OCI-LY7 (cell line): ENCODE measurements around the gene ERCC5. TPM values are rescaled to one million over a fixed set of nuclear protein-coding genes. Genes with fewer than 3 reads are reported as not detected.
A peak's percentile ranks its signal among the peaks of the same experiment; 100 is the strongest.

Experiments used
- Bru-seq: library from RNA; stranded (reverse); fragments of 400-500 nt; gene quantifications from one replicate; lab custom pipeline; 2021; lab: Mats Ljungman, UMichigan
- BruChase-seq, 2 experiments: library from RNA; stranded (reverse); fragments of 400-500 nt; gene quantifications; one replicate each; lab custom pipeline; 2021; lab: Mats Ljungman, UMichigan
- BruUV-seq: library from RNA; stranded (reverse); fragments of 400-500 nt; replicated peaks from 2 replicates; lab custom pipeline; 2021; lab: Mats Ljungman, UMichigan
- CTCF ChIA-PET: fragments of 300-600 bp; sonication (Branson Sonifier 250); formaldehyde crosslinking; loops from one replicate; lab custom pipeline; 2022; ENCODE audit warnings: antibody characterized with exemption; ENCODE audit not compliant: unreplicated experiment; lab: Charles Lee
- POLR2A ChIA-PET: fragments of 300-600 bp; sonication (Branson Sonifier 250); formaldehyde crosslinking; loops from one replicate; lab custom pipeline; 2022; ENCODE audit warnings: antibody characterized with exemption; lab: Charles Lee
- DNase-seq: peaks from one replicate; pipeline ENCODE4 v3.0.0-alpha.2; 2015; ENCODE audit warnings: low spot score
- H2AFZ ChIP-seq: fragments of 200-600 bp; sonication (generic), shearing (Covaris generic); 2 replicates; pipeline ENCODE4 v1.6.1; 2014; ENCODE audit warnings: mild to moderate bottlenecking, antibody characterized with exemption, low read length, moderate library complexity
- H3K27ac ChIP-seq: fragments of 200-600 bp; sonication (generic); 2 replicates; pipeline ENCODE4 v1.5.1; 2014; ENCODE audit warnings: mixed run types, low read depth, mild to moderate bottlenecking, moderate library complexity, low read length, inconsistent platforms; ENCODE audit not compliant: poor library complexity, severe bottlenecking
- H3K36me3 ChIP-seq: fragments of 200-600 bp; sonication (generic); 2 replicates; pipeline ENCODE4 v1.6.1; 2014; ENCODE audit warnings: mild to moderate bottlenecking, antibody characterized with exemption, low read length, moderate library complexity, mixed read lengths; ENCODE audit not compliant: insufficient read depth
- H3K4me1 ChIP-seq: fragments of 200-600 bp; sonication (generic); 2 replicates; pipeline ENCODE4 v1.5.1; 2014; ENCODE audit warnings: mild to moderate bottlenecking, low read length; ENCODE audit not compliant: insufficient read depth, poor library complexity, severe bottlenecking
- H3K4me2 ChIP-seq: fragments of 200-600 bp; sonication (generic); 2 replicates; pipeline ENCODE4 v1.6.1; 2014; ENCODE audit warnings: mild to moderate bottlenecking, low read length
- H3K4me3 ChIP-seq: fragments of 200-600 bp; sonication (generic); 2 replicates; pipeline ENCODE4 v1.5.1; 2014; ENCODE audit warnings: mild to moderate bottlenecking, low read depth, low read length; ENCODE audit not compliant: poor library complexity, severe bottlenecking
- H3K79me2 ChIP-seq: fragments of 200-600 bp; sonication (generic); 2 replicates; pipeline ENCODE4 v1.6.1; 2016; ENCODE audit warnings: low read depth, mild to moderate bottlenecking, low read length, moderate library complexity, mixed read lengths; ENCODE audit not compliant: insufficient read depth
- H3K9me2 ChIP-seq: fragments of 200-600 bp; sonication (generic); 2 replicates; pipeline ENCODE4 v1.6.1; 2016; ENCODE audit warnings: mild to moderate bottlenecking, low read length, mixed read lengths; ENCODE audit not compliant: insufficient read depth
- H3K9me3 ChIP-seq: fragments of 200-600 bp; sonication (generic); 2 replicates; pipeline ENCODE4 v1.6.1; 2014; ENCODE audit warnings: mild to moderate bottlenecking, mixed run types, low read length, mixed read lengths
- H4K20me1 ChIP-seq: fragments of 200-600 bp; sonication (generic); 2 replicates; pipeline ENCODE4 v1.6.1; 2014; ENCODE audit warnings: mild to moderate bottlenecking, antibody characterized with exemption, low read length, moderate library complexity, mixed read lengths; ENCODE audit not compliant: insufficient read depth
- CTCF ChIP-seq: fragments of 200-600 bp; sonication (generic); conservative IDR thresholded peaks from 2 replicates; pipeline ENCODE4 v1.5.1; 2014; ENCODE audit warnings: mild to moderate bottlenecking, antibody characterized with exemption, low read length, moderate library complexity, mixed read lengths
- EZH2phosphoT487 ChIP-seq: fragments of 200-600 bp; sonication (generic); IDR thresholded peaks from 2 replicates; pipeline ENCODE4 v1.6.1; 2018; ENCODE audit warnings: low read depth, borderline replicate concordance, mild to moderate bottlenecking, mixed run types, antibody characterized with exemption, low read length, moderate library complexity, mixed read lengths
- intact Hi-C: fragments of 100-400 bp; cut with micrococcal nuclease; formaldehyde crosslinking; loops from one replicate; pipeline ENCODE4 v1.10.0; 2022; ENCODE audit not compliant: unreplicated experiment
- long read RNA-seq: library from polyadenylated mRNA; stranded (forward); transcript quantifications from one replicate; pipeline ENCODE4 v2.0.0, GENCODE V29; 2022
- total RNA-seq, 2 experiments: library from RNA; depleted of rRNA in 1 of 2; stranded (reverse); fragments of >200 nt in 1 of 2; shearing (Covaris generic) in 1 of 2; gene quantifications; 2 replicates each; pipeline ENCODE4 v1.2.3, GENCODE V29; 2014 to 2022

The ERCC5 gene
- total RNA-seq (2014; rRNA removed; shearing (Covaris generic)) (37.9 and 39.2 TPM in 2 replicates), total RNA-seq (2022) (38.5 and 44.3 TPM in 2 replicates), Bru-seq, nascent RNA (percentile 64 among the genes with signal in this experiment), BruChase-seq, experiment 1, labeled RNA remaining after a 6-hour chase (percentile 54 among the genes with signal in this experiment), BruChase-seq, experiment 2, labeled RNA remaining after a 2-hour chase (percentile 66 among the genes with signal in this experiment)
- long read RNA-seq, full-length matches to known transcripts = 43 of 59 reads
- long read RNA-seq, partial matches to known transcripts = 5 of 59 reads
- long read RNA-seq, other reads (novel, unspliced or antisense) = 11 of 59 reads

- CTCF ChIA-PET = no interaction called here
Observed at GRCh38 chr13:102845630-102846260, at the start of gene ERCC5. TSS of gene ERCC5 (plus strand) at chr13:102846032. CDS start at chr13:102846267, 235 bp downstream.

GRCh38 chr13:102798581-102799425 is 47.0 kb upstream of the ERCC5 start, which contains the start of the genes BIVM and POGLUT2:
TSS of gene BIVM (plus strand) at chr13:102799119. CDS start at chr13:102807268, 8,149 bp downstream.
TSS of gene POGLUT2 (minus strand) at chr13:102798976. CDS start at chr13:102798670, 306 bp downstream.
- DNase-seq = no peak
- POLR2A ChIA-PET = no interaction called here
- no TSS peak for BruUV-seq

More at GRCh38 chr13:102845630-102846260, at the start of gene ERCC5:
- no TSS peak for BruUV-seq
- Histone ChIP-seq H3K4me2 (peak within 1 kb of the TSS; percentile 98), H3K36me3 (peaks cover 2% of the 10 kb centered on the region; the same call in 1 of the 2 replicates), H3K79me2 (peaks cover 31% of the 10 kb centered on the region), H3K9me3 (no peaks in the 10 kb centered on the region), H4K20me1 (no peaks in the 10 kb centered on the region; the same call in 1 of the 2 replicates), H3K27ac (peak within 1 kb of the TSS; percentile 89), H3K4me1 (peaks cover 15% of the 10 kb centered on the region), H3K4me3 (peak within 1 kb of the TSS; percentile 99), H2AFZ (peak within 1 kb of the TSS; percentile 82), H3K9me2 (no peaks in the 10 kb centered on the region)
- TF ChIP-seq CTCF (no peak), EZH2phosphoT487 (no peak)
- POLR2A ChIA-PET = interaction anchor here (0.6 to 1.5 kb wide), 5 partner anchors 35 to 264 kb away, joined by 3 to 6 read pairs (median 4); partner anchors contain the start of gene TPP2
- intact Hi-C loops = loop anchor here (1.0 to 5.0 kb wide), 2 partner anchors 73 to 249 kb away; partner anchors contain the start of genes TEX30 and TPP2
- peak; percentile 90 for DNase-seq

More at GRCh38 chr13:102798581-102799425, 47.0 kb upstream of the ERCC5 start, which contains the start of the genes BIVM and POGLUT2:
- H3K79me2 ChIP-seq = no peaks in the 10 kb centered on the region
- no peak within 1 kb of the TSS for H3K4me2 ChIP-seq
- no peak within 1 kb of the TSS for H3K4me3 ChIP-seq
- CTCF ChIA-PET = no interaction called here
- no peaks in the 10 kb centered on the region for H4K20me1 ChIP-seq
- TF ChIP-seq EZH2phosphoT487 (no peak), CTCF (no peak)
- intact Hi-C loops = no loop called here
- H3K9me3 ChIP-seq = no peaks in the 10 kb centered on the region
- H3K36me3 ChIP-seq = no peaks in the 10 kb centered on the region
- no peaks in the 10 kb centered on the region for H3K4me1 ChIP-seq
- H2AFZ ChIP-seq = no peak within 1 kb of the TSS
- no peaks in the 10 kb centered on the region for H3K9me2 ChIP-seq
- H3K27ac ChIP-seq = no peak within 1 kb of the TSS
